Measurements from ENCODE around the gene COPS3. TPM values are rescaled to one million over a fixed set of nuclear protein-coding genes. Genes with fewer than 3 reads are reported as not detected.

Gene COPS3
- total and polyA plus RNA-seq, 4 donors = 32.9 to 63.3 (median 50.2) TPM

- peak; percentile 27 to 54 (median 53) for DNase-seq
- no peak for TF ChIP-seq CTCF (IDR thresholded peaks at IDR 0.05; ENCODE audit: control extremely low read depth, extremely low read depth)
These were observed 75.5 kb downstream of the COPS3 start for GRCh38 chr17:17205368-17206123.

GRCh38 chr17:17204635-17205231 is 76.3 kb downstream of the COPS3 start:
- Histone ChIP-seq H3K36me3 (ENCODE audit: control insufficient read depth in 4 of 4, insufficient read depth in 4 of 4, low read length in 4 of 4) (peaks cover 0 to 6% (median 0%) of the 10 kb centered on the region in 4 donors), H3K4me1 (ENCODE audit: control insufficient read depth in 5 of 5, insufficient read depth in 5 of 5, low read length in 5 of 5) (peaks cover 0 to 43% (median 28%) of the 10 kb centered on the region in 5 donors), H3K27me3 (ENCODE audit: control insufficient read depth in 3 of 3, insufficient read depth in 3 of 3, low read length in 2 of 3) (no peaks in the 10 kb centered on the region), H3K4me3 (no peak overlapping the region), H3K27ac (ENCODE audit: low read depth in 1 of 2, low read length in 1 of 2) (no peak overlapping the region), H3K9ac (ENCODE audit: insufficient read depth in 1 of 2, low read length in 2 of 2) (no peak overlapping the region), H3K9me3 (ENCODE audit: control insufficient read depth in 4 of 4, insufficient read depth in 3 of 4, low read length in 3 of 4) (peaks cover 0 to 2% (median 0%) of the 10 kb centered on the region in 4 donors)
- 84 to 90% methylated on average over 14 of the region's 14 CpGs for WGBS, 2 donors
- TF ChIP-seq CTCF (IDR thresholded peaks at IDR 0.05; ENCODE audit: control extremely low read depth, extremely low read depth) = no peak
- ATAC-seq (ENCODE audit: insufficient read depth, low FRiP score) (no peak), DNase-seq (no peak)

More at GRCh38 chr17:17205368-17206123, 75.5 kb downstream of the COPS3 start:
- peak overlapping the region; percentile 54 for H3K4me3 ChIP-seq
- no peaks in the 10 kb centered on the region for H3K27me3 ChIP-seq (ENCODE audit: control insufficient read depth in 3 of 3, insufficient read depth in 3 of 3, low read length in 2 of 3)
- H3K4me1 ChIP-seq (ENCODE audit: control insufficient read depth in 5 of 5, insufficient read depth in 5 of 5, low read length in 5 of 5) = peaks cover 0 to 35% (median 24%) of the 10 kb centered on the region in 5 donors
- peak; percentile 28 for ATAC-seq (ENCODE audit: insufficient read depth, low FRiP score)
- H3K9ac ChIP-seq (ENCODE audit: insufficient read depth in 1 of 2, low read length in 2 of 2) = peak overlapping the region in 1 of 2 donors; percentile 49
- WGBS, 2 donors = 7 to 9% methylated on average over 67 to 70 of the region's 70 CpGs
- H3K36me3 ChIP-seq (ENCODE audit: control insufficient read depth in 4 of 4, insufficient read depth in 4 of 4, low read length in 4 of 4) = peaks cover 0 to 6% (median 0%) of the 10 kb centered on the region in 4 donors
- peak overlapping the region; percentile 64 to 90 for H3K27ac ChIP-seq (ENCODE audit: low read depth in 1 of 2, low read length in 1 of 2)
- H3K9me3 ChIP-seq (ENCODE audit: control insufficient read depth in 4 of 4, insufficient read depth in 3 of 4, low read length in 3 of 4) = peaks cover 0 to 2% (median 0%) of the 10 kb centered on the region in 4 donors

- H3K4me3 ChIP-seq = no peak overlapping the region
- H3K36me3 ChIP-seq (ENCODE audit: control insufficient read depth in 4 of 4, insufficient read depth in 4 of 4, low read length in 4 of 4) = peaks cover 0 to 6% (median 0%) of the 10 kb centered on the region in 4 donors
- no peaks in the 10 kb centered on the region for H3K27me3 ChIP-seq (ENCODE audit: control insufficient read depth in 3 of 3, insufficient read depth in 3 of 3, low read length in 2 of 3)
- no peak overlapping the region for H3K9ac ChIP-seq (ENCODE audit: insufficient read depth in 1 of 2, low read length in 2 of 2)
- H3K27ac ChIP-seq (ENCODE audit: low read depth in 1 of 2, low read length in 1 of 2) = peak overlapping the region in 1 of 2 donors; percentile 26
- H3K4me1 ChIP-seq (ENCODE audit: control insufficient read depth in 5 of 5, insufficient read depth in 5 of 5, low read length in 5 of 5) = peaks cover 0 to 44% (median 28%) of the 10 kb centered on the region in 5 donors
- 61 to 65% methylated on average over 15 of the region's 15 CpGs for WGBS, 2 donors
- DNase-seq (no peak), ATAC-seq (ENCODE audit: insufficient read depth, low FRiP score) (no peak)
- no peak for TF ChIP-seq CTCF (IDR thresholded peaks at IDR 0.05; ENCODE audit: control extremely low read depth, extremely low read depth)
- peaks cover 0 to 2% (median 0%) of the 10 kb centered on the region in 4 donors for H3K9me3 ChIP-seq (ENCODE audit: control insufficient read depth in 4 of 4, insufficient read depth in 3 of 4, low read length in 3 of 4)
These were observed 76.9 kb downstream of the COPS3 start for GRCh38 chr17:17204041-17204591.

Measured in lung (tissue), 12 donors.